Kidney (tissue), 14 donors: Measurements from ENCODE around the gene POLR3H. TPM values are rescaled to one million over a fixed set of nuclear protein-coding genes. Genes with fewer than 3 reads are reported as not detected.

Experiments used
- DNase-seq, 5 donors: peaks; one replicate each; pipeline ENCODE4 v3.0.0-alpha.2; 2013 to 2020
- FAIRE-seq: peaks from 2 replicates; lab custom pipeline; 2012; peaks lifted over from hg19 to GRCh38; lab: Jason Lieb, UNC
- H3K27ac ChIP-seq, 2 donors: one replicate each; pipeline ENCODE4 v1.7.0; 2013; ENCODE audit warnings: low read depth in 2 of 2, low read length in 2 of 2, inconsistent platforms in 1 of 2
- H3K27me3 ChIP-seq: one replicate; pipeline ENCODE4 v1.7.1; 2013; ENCODE audit warnings: low read length, inconsistent platforms; ENCODE audit not compliant: control insufficient read depth, insufficient read depth
- H3K36me3 ChIP-seq, 3 donors: one replicate each; pipeline versions ENCODE4 v1.7.0 to v1.7.1; 2013; ENCODE audit warnings: low read length in 3 of 3, control low read depth in 1 of 3, inconsistent platforms in 1 of 3; ENCODE audit not compliant: insufficient read depth in 3 of 3, control insufficient read depth in 2 of 3
- H3K4me1 ChIP-seq, 3 donors: one replicate each; pipeline versions ENCODE4 v1.7.0 to v1.7.1; 2013; ENCODE audit warnings: low read length in 3 of 3, inconsistent platforms in 1 of 3, low read depth in 1 of 3; ENCODE audit not compliant: control insufficient read depth in 2 of 3, insufficient read depth in 2 of 3
- H3K4me3 ChIP-seq, 3 donors: one replicate each; pipeline versions ENCODE4 v1.7.0 to v1.8.1; 2013; ENCODE audit warnings: low read length in 3 of 3, control low read depth in 1 of 3, inconsistent platforms in 1 of 3
- H3K9ac ChIP-seq, 3 donors: one replicate each; pipeline versions ENCODE4 v1.7.0 to v1.7.1; 2013; ENCODE audit warnings: low read length in 3 of 3, control low read depth in 1 of 3, inconsistent platforms in 1 of 3
- H3K9me3 ChIP-seq, 3 donors: one replicate each; pipeline versions ENCODE4 v1.7.0 to v1.7.1; 2013; ENCODE audit warnings: low read length in 3 of 3, control low read depth in 1 of 3, inconsistent platforms in 1 of 3; ENCODE audit not compliant: control insufficient read depth in 2 of 3, insufficient read depth in 1 of 3
- CTCF ChIP-seq: IDR thresholded peaks from 3 replicates; pipeline ENCODE4 v1.5.1; 2012; ENCODE audit warnings: mild to moderate bottlenecking, moderate library complexity, borderline replicate concordance; ENCODE audit not compliant: insufficient read depth; ENCODE audit errors: extremely low read depth
- intact Hi-C: fragments of 100-400 bp; cut with DNase I; formaldehyde crosslinking; loops from one replicate; pipeline ENCODE4 v1.11.1; 2022
- polyA plus RNA-seq: library from polyadenylated mRNA; stranded (reverse); fragments of 350-450 nt; fragmentation: Illumina TruSeq; extraction: RNeasy Lipid Tissue Mini Kit (QIAGEN cat#74804); gene quantifications from one replicate; pipeline ENCODE4 v1.2.3, GENCODE V29; 2014; ENCODE audit warnings: low read depth, low replicate concordance; ENCODE audit not compliant: insufficient read depth
- total RNA-seq: library from RNA; stranded (reverse); fragmentation: NEBNext Ultra II Directional; extraction: Animal tissue kit (Norgen Biotek cat#: 25700); gene quantifications from one replicate; pipeline ENCODE4 v1.2.1, GENCODE V29; 2021
- donor health status: control.
- donor health status: control.
- donor health status: control.
- donor health status: control.
- donor health status: control.
- donor health status: DM: yes; HTN: yes; CAD: no.
- donor health status: Normal renal cell carcinoma (clear cell type).

POLR3H gene
- total and polyA plus RNA-seq, 2 donors from 2014 or later: 37.4 to 39.4 TPM

DNA sequence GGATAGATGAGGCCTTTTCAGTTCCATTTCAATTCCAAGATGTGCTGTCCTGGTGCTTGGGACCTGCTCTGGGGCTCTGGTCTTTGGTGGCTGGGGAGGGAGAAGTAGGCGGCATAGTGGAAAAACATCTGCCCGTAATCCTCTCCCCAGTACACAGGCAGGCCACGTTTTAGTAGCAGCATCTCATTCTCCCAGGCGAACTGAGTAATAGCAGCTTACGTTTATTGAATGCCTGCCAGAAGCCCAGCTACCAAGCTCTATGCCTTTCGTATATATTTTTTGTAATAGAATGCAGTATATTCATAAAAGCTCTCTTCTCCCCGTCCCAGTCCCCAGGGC is 63.9 kb downstream of the POLR3H start:
- Histone ChIP-seq H3K4me1 (peaks cover 0 to 44% (median 41%) of the 10 kb centered on the region in 3 donors), H3K9ac (no peak overlapping the region), H3K27me3 (no peaks in the 10 kb centered on the region), H3K9me3 (no peaks in the 10 kb centered on the region), H3K27ac (peak overlapping the region in 1 of 2 donors; percentile 24), H3K36me3 (peaks cover 0 to 6% (median 0%) of the 10 kb centered on the region in 3 donors), H3K4me3 (no peak overlapping the region)
- no peak for DNase-seq
- no peak for TF ChIP-seq CTCF
- intact Hi-C loops: no loop called here
- no peak for FAIRE-seq

DNA sequence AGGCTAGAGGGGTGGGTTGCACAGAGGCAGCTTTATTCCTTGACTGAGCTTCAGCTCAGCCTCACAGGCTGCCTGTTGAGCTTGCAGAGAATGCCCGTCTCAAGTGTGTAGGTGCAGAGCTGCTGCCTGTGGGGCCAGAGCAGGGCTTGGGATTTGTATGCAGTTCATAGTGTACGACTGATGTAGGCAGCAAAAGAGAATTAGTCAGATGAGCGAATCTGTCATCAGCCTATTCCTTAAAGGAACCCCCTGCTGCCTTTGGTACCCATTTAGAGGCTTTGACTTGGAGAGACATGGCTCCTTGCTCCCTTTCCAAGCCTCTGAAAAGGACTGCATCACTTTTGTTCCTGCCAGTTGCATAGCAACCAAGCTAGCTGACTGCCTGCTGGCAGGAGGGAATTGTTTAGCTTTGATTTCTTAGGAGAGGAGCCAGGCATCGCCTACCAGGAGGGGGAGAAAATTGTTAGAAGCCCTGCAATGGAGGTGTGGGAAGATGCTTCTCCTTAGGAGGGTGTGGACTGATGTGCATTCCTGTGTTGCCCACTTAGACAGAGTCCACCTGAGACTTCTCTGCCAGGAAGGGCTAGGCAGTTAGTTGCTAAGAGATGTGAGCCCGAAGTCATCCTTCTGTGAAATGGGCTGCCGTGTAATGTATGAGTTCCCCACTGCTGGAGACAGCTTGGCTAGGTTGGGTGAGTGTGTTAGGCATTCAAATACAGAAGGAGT is 64.4 kb downstream of the POLR3H start:
- FAIRE-seq: no peak
- no peak for TF ChIP-seq CTCF
- intact Hi-C loops: no loop called here
- no peaks in the 10 kb centered on the region for H3K27me3 ChIP-seq
- no peak overlapping the region for H3K4me3 ChIP-seq
- peaks cover 0 to 47% (median 40%) of the 10 kb centered on the region in 3 donors for H3K4me1 ChIP-seq
- peaks cover 0 to 6% (median 0%) of the 10 kb centered on the region in 3 donors for H3K36me3 ChIP-seq
- no peak overlapping the region for H3K9ac ChIP-seq
- DNase-seq: no peak
- H3K9me3 ChIP-seq: no peaks in the 10 kb centered on the region
- peak overlapping the region in 1 of 2 donors; percentile 24 for H3K27ac ChIP-seq

GRCh38 chr22:41478891-41479521 is 65.3 kb downstream of the POLR3H start:
- no peak for TF ChIP-seq CTCF
- intact Hi-C loops: no loop called here
- peaks cover 0 to 6% (median 0%) of the 10 kb centered on the region in 3 donors for H3K36me3 ChIP-seq
- peaks cover 0 to 47% (median 40%) of the 10 kb centered on the region in 3 donors for H3K4me1 ChIP-seq
- FAIRE-seq (no peak), DNase-seq (no peak)
- no peak overlapping the region for H3K9ac ChIP-seq
- H3K27ac ChIP-seq: no peak overlapping the region
- no peak overlapping the region for H3K4me3 ChIP-seq
- no peaks in the 10 kb centered on the region for H3K9me3 ChIP-seq
- no peaks in the 10 kb centered on the region for H3K27me3 ChIP-seq
